HL-60 (cell line): ENCODE measurements around the gene NR2F2.

Source experiments
- DNase-seq, 2 experiments: peaks; one replicate each; pipeline ENCODE4 v3.0.0-alpha.2; 2010 to 2020; ENCODE audit warnings: low read depth in 1 of 2, low spot score in 1 of 2
- H3K27ac ChIP-seq: fragments of 250-450 bp; sonication (Bioruptor Pico); replicated peaks from 2 replicates; pipeline ENCODE4 v1.5.1; 2020; ENCODE audit warnings: mild to moderate bottlenecking, moderate library complexity
- H3K27me3 ChIP-seq: fragments of 250-450 bp; sonication (Bioruptor Pico); 2 replicates; pipeline ENCODE4 v1.5.1; 2021; ENCODE audit warnings: mild to moderate bottlenecking, moderate library complexity; ENCODE audit not compliant: insufficient read depth, poor library complexity, severe bottlenecking
- H3K4me3 ChIP-seq: replicated peaks from 2 replicates; pipeline ENCODE4 v1.5.1; 2011; ENCODE audit warnings: mild to moderate bottlenecking, control low read depth, low read length; ENCODE audit not compliant: insufficient read depth
- GABPA ChIP-seq: IDR thresholded peaks from 2 replicates; pipeline ENCODE4 v1.6.1; 2012; ENCODE audit warnings: low read depth
- POLR2AphosphoS5 ChIP-seq: IDR thresholded peaks from 2 replicates; pipeline ENCODE4 v1.6.1; 2012; ENCODE audit warnings: low read depth
- SPI1 ChIP-seq: IDR thresholded peaks from 2 replicates; pipeline ENCODE4 v1.6.1; 2012; ENCODE audit warnings: low read depth, mild to moderate bottlenecking, borderline replicate concordance
- TF ChIP-seq, protein P1 (sequence below): IDR thresholded peaks from 2 replicates; pipeline ENCODE4 v1.6.1; 2012; ENCODE audit warnings: low read depth; ENCODE audit not compliant: insufficient replicate concordance
- TF ChIP-seq, protein P2 (sequence below): IDR thresholded peaks from one replicate; pipeline ENCODE4 v1.5.1; 2011; ENCODE audit warnings: low read length, control low read depth, inconsistent platforms; ENCODE audit not compliant: insufficient read depth

Gene NR2F2

DNA sequence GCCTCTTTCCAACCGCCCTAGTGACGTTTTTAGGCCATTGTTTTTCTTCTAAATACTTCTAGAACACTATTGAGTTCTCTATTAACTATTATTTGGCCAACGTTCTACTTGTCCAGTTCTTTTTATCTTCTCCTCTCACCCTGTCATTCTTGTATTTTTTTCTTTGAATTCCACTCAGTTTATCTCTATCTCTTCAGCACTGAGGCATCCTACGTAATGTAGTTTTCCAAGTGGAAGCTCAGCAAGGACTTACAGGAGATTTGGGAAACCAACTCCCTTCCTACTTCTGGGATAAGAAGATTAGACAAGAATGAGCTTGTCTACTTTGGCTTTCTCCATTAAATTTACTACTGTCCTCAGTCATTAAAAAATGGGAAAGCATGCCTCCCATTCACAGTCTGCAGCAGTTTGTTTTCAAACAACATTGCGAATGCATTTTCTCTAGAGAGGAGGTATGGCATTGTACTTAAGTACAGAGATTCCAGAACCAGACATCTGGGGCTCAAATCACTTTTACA lies 21.3 kb upstream of the NR2F2 start:
- Histone ChIP-seq H3K27ac (no peak overlapping the region), H3K4me3 (no peak overlapping the region), H3K27me3 (no peaks in the 10 kb centered on the region)
- no peak for DNase-seq
- TF ChIP-seq, protein P1, sequence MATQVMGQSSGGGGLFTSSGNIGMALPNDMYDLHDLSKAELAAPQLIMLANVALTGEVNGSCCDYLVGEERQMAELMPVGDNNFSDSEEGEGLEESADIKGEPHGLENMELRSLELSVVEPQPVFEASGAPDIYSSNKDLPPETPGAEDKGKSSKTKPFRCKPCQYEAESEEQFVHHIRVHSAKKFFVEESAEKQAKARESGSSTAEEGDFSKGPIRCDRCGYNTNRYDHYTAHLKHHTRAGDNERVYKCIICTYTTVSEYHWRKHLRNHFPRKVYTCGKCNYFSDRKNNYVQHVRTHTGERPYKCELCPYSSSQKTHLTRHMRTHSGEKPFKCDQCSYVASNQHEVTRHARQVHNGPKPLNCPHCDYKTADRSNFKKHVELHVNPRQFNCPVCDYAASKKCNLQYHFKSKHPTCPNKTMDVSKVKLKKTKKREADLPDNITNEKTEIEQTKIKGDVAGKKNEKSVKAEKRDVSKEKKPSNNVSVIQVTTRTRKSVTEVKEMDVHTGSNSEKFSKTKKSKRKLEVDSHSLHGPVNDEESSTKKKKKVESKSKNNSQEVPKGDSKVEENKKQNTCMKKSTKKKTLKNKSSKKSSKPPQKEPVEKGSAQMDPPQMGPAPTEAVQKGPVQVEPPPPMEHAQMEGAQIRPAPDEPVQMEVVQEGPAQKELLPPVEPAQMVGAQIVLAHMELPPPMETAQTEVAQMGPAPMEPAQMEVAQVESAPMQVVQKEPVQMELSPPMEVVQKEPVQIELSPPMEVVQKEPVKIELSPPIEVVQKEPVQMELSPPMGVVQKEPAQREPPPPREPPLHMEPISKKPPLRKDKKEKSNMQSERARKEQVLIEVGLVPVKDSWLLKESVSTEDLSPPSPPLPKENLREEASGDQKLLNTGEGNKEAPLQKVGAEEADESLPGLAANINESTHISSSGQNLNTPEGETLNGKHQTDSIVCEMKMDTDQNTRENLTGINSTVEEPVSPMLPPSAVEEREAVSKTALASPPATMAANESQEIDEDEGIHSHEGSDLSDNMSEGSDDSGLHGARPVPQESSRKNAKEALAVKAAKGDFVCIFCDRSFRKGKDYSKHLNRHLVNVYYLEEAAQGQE, result no peak
- TF ChIP-seq, protein P2, sequence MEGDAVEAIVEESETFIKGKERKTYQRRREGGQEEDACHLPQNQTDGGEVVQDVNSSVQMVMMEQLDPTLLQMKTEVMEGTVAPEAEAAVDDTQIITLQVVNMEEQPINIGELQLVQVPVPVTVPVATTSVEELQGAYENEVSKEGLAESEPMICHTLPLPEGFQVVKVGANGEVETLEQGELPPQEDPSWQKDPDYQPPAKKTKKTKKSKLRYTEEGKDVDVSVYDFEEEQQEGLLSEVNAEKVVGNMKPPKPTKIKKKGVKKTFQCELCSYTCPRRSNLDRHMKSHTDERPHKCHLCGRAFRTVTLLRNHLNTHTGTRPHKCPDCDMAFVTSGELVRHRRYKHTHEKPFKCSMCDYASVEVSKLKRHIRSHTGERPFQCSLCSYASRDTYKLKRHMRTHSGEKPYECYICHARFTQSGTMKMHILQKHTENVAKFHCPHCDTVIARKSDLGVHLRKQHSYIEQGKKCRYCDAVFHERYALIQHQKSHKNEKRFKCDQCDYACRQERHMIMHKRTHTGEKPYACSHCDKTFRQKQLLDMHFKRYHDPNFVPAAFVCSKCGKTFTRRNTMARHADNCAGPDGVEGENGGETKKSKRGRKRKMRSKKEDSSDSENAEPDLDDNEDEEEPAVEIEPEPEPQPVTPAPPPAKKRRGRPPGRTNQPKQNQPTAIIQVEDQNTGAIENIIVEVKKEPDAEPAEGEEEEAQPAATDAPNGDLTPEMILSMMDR, result no peak
- TF ChIP-seq POLR2AphosphoS5 (no peak), GABPA (no peak), SPI1 (no peak)

DNA sequence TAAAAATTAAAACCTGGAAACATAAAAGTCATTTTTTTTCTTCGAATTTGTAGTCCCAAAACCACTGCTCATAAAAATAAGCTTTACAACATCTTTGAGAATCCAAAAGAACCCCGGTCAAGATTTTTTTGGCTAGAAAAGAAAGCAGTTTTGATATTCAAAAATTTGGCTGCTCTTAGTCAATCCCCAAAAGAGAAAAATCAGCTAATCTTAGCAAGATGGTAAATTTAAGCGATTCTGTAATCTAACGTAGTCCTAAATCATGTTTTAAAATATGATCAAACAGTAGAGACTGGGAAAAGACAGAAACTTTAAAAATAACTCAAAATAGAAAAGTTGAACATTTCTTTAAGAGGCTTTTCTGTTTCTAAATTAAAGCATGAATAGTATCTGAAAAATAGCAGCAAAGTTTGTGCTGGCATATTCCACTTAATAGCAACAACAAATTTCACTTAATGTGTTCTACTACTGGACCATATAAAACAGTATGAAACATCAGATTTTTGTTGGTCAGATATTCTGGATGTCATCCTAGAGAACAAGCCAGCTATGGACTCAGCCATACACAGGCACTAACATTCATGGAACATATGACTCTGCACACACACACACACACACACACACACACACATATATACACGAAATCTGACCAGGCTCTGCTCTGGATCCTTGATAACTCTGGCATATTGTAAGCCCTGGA lies 19.1 kb upstream of the NR2F2 start:
- H3K27me3 ChIP-seq, result no peaks in the 10 kb centered on the region
- TF ChIP-seq GABPA, result no peak
- TF ChIP-seq, protein P2, result no peak
- TF ChIP-seq, protein P1, result no peak
- no peak for TF ChIP-seq POLR2AphosphoS5
- no peak for TF ChIP-seq SPI1
- no peak for DNase-seq
- no peak overlapping the region for H3K27ac ChIP-seq
- H3K4me3 ChIP-seq, result no peak overlapping the region

DNA sequence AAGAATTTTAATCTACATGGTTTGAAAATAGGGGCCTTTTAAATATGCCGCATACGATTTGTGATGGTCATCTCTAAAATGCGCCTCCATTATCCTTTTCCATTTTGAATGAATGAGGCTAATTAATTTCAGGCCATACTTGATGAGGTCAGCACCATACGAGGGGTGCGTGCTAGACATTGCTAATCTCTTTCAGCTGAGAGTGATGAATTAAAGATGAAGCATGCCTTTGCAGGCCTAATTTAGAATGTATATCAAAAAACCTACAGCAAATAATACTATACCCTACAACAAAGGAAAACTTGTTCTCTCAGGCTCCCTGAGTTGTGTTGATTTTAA lies 18.6 kb upstream of the NR2F2 start:
- no peak for DNase-seq
- TF ChIP-seq, protein P1, result no peak
- TF ChIP-seq POLR2AphosphoS5 (no peak), GABPA (no peak), SPI1 (no peak)
- TF ChIP-seq, protein P2, result no peak
- Histone ChIP-seq H3K27ac (no peak overlapping the region), H3K4me3 (no peak overlapping the region), H3K27me3 (no peaks in the 10 kb centered on the region)
